Loucy (cell line): Measurements from ENCODE around the gene PSORS1C1.

Experiments used
- H2AFZ ChIP-seq: fragments of 200-600 bp; sonication (generic); 2 replicates; pipeline ENCODE4 v1.6.0; 2016; ENCODE audit warnings: antibody characterized with exemption, mild to moderate bottlenecking, low read length, moderate library complexity
- H3F3A ChIP-seq: fragments of 200-600 bp; 2 replicates; pipeline ENCODE4 v1.6.0; 2016; ENCODE audit warnings: antibody characterized with exemption, low read depth, mild to moderate bottlenecking
- H3K27me3 ChIP-seq: fragments of 200-600 bp; sonication (generic); 2 replicates; pipeline ENCODE4 v1.6.1; 2014; ENCODE audit warnings: low read length, mild to moderate bottlenecking; ENCODE audit not compliant: insufficient read depth, poor library complexity, severe bottlenecking
- H3K36me3 ChIP-seq: fragments of 200-600 bp; sonication (generic); 2 replicates; pipeline ENCODE4 v1.6.1; 2016; ENCODE audit warnings: low read length; ENCODE audit not compliant: insufficient read depth
- H3K4me1 ChIP-seq: fragments of 200-600 bp; sonication (generic); 2 replicates; pipeline ENCODE4 v1.5.1; 2014; ENCODE audit warnings: low read length, mild to moderate bottlenecking; ENCODE audit not compliant: insufficient read depth, poor library complexity, severe bottlenecking
- H3K4me2 ChIP-seq: fragments of 200-600 bp; sonication (generic); 2 replicates; pipeline ENCODE4 v1.6.0; 2014; ENCODE audit warnings: antibody characterized with exemption, low read length, low read depth, mild to moderate bottlenecking; ENCODE audit not compliant: poor library complexity, severe bottlenecking
- H3K4me3 ChIP-seq: fragments of 200-600 bp; sonication (generic); 2 replicates; pipeline ENCODE4 v1.5.1; 2014; ENCODE audit warnings: low read length, mild to moderate bottlenecking, mixed read lengths; ENCODE audit not compliant: poor library complexity, severe bottlenecking
- H3K79me2 ChIP-seq: fragments of 200-600 bp; sonication (generic); 2 replicates; pipeline ENCODE4 v1.6.1; 2014; ENCODE audit warnings: low read length; ENCODE audit not compliant: insufficient read depth
- H3K9ac ChIP-seq: fragments of 200-600 bp; sonication (generic); 2 replicates; pipeline ENCODE4 v1.6.0; 2014; ENCODE audit warnings: mild to moderate bottlenecking, low read depth, low read length, moderate library complexity; ENCODE audit not compliant: poor library complexity, severe bottlenecking
- H3K9me2 ChIP-seq: fragments of 200-600 bp; sonication (generic); replicated peaks from 2 replicates; pipeline ENCODE4 v1.6.1; 2016; ENCODE audit warnings: low read depth, low read length, mixed read lengths
- H3K9me3 ChIP-seq: fragments of 200-600 bp; sonication (generic); 2 replicates; pipeline ENCODE4 v1.6.1; 2014; ENCODE audit warnings: mild to moderate bottlenecking, antibody characterized with exemption, low read length, low read depth; ENCODE audit not compliant: insufficient read depth
- H4K20me1 ChIP-seq: fragments of 200-600 bp; sonication (generic); 2 replicates; pipeline ENCODE4 v1.6.0; 2014; ENCODE audit warnings: antibody characterized with exemption, low read length, mild to moderate bottlenecking; ENCODE audit not compliant: insufficient read depth, poor library complexity, severe bottlenecking
- CTCF ChIP-seq: fragments of 200-600 bp; sonication (generic); conservative IDR thresholded peaks from 2 replicates; pipeline ENCODE4 v1.5.1; 2014; ENCODE audit warnings: mild to moderate bottlenecking, antibody characterized with exemption, low read length
- EZH2phosphoT487 ChIP-seq: fragments of 200-600 bp; IDR thresholded peaks from 2 replicates; pipeline ENCODE4 v1.6.1; 2018; ENCODE audit warnings: antibody characterized with exemption, mild to moderate bottlenecking, moderate library complexity, borderline replicate concordance

Gene PSORS1C1

GRCh38 chr6:31103136-31103535, 11.5 kb upstream of the PSORS1C1 start:
- no peak overlapping the region for H3K9ac ChIP-seq
- H3F3A ChIP-seq, result no peaks in the 10 kb centered on the region
- no peaks in the 10 kb centered on the region for H3K27me3 ChIP-seq

GRCh38 chr6:31107052-31107451, 7.5 kb upstream of the PSORS1C1 start:
- Histone ChIP-seq H3F3A (no peaks in the 10 kb centered on the region), H3K27me3 (no peaks in the 10 kb centered on the region), H3K9me2 (no peaks in the 10 kb centered on the region), H3K9me3 (no peaks in the 10 kb centered on the region), H3K4me2 (no peak overlapping the region), H3K4me3 (no peak overlapping the region), H3K79me2 (no peaks in the 10 kb centered on the region), H2AFZ (no peak overlapping the region), H3K36me3 (no peaks in the 10 kb centered on the region), H3K9ac (no peak overlapping the region), H3K4me1 (no peaks in the 10 kb centered on the region), H4K20me1 (no peaks in the 10 kb centered on the region)
- TF ChIP-seq EZH2phosphoT487 (no peak), CTCF (no peak)

More at GRCh38 chr6:31103136-31103535, 11.5 kb upstream of the PSORS1C1 start:
- Histone ChIP-seq H3K36me3 (no peaks in the 10 kb centered on the region), H3K79me2 (no peaks in the 10 kb centered on the region), H3K4me2 (no peak overlapping the region), H3K4me1 (peaks cover 4% of the 10 kb centered on the region), H2AFZ (no peak overlapping the region), H3K9me3 (no peaks in the 10 kb centered on the region), H3K4me3 (no peak overlapping the region), H4K20me1 (no peaks in the 10 kb centered on the region), H3K9me2 (no peaks in the 10 kb centered on the region)
- TF ChIP-seq CTCF, result no peak
- TF ChIP-seq EZH2phosphoT487, result no peak

- no peaks in the 10 kb centered on the region for H3K4me1 ChIP-seq
- H3K4me2 ChIP-seq, result no peak overlapping the region
- H3K27me3 ChIP-seq, result no peaks in the 10 kb centered on the region
- no peak for TF ChIP-seq CTCF
- H3K9me2 ChIP-seq, result no peaks in the 10 kb centered on the region
- H4K20me1 ChIP-seq, result no peaks in the 10 kb centered on the region
- H2AFZ ChIP-seq, result no peak overlapping the region
- H3K9ac ChIP-seq, result no peak overlapping the region
- no peaks in the 10 kb centered on the region for H3K79me2 ChIP-seq
- no peaks in the 10 kb centered on the region for H3F3A ChIP-seq
- no peaks in the 10 kb centered on the region for H3K36me3 ChIP-seq
- H3K4me3 ChIP-seq, result no peak overlapping the region
- no peaks in the 10 kb centered on the region for H3K9me3 ChIP-seq
Measured at GRCh38 chr6:31110825-31111582, 3.6 kb upstream of the PSORS1C1 start.
